ENCODE data around the gene PRSS12. TPM values are rescaled to one million over a fixed set of nuclear protein-coding genes. Genes with fewer than 3 reads are reported as not detected.
"Not testable (repeated sequence)": the region's sequence is repeated elsewhere in the genome, so short reads cannot be mapped to it uniquely, and the experiment has no call there.

PRSS12 gene
- total RNA-seq, 2 donors from 2014 or later: 0.23 to 0.48 TPM

- intact Hi-C loops (cut with DNase I): no loop called here
- DNase-seq (ENCODE audit: low spot score): no peak
These were observed 21.5 kb downstream of the PRSS12 start for GRCh38 chr4:118331352-118331751.

GRCh38 chr4:118329849-118330248 is 23.0 kb downstream of the PRSS12 start:
- DNase-seq (ENCODE audit: low spot score): no peak
- intact Hi-C loops (cut with DNase I): no loop called here

GRCh38 chr4:118327554-118328241 is 25.1 kb downstream of the PRSS12 start:
- intact Hi-C loops (cut with DNase I): no loop called here
- no peak for DNase-seq (ENCODE audit: low spot score)

- no peak for DNase-seq (ENCODE audit: low spot score)
- intact Hi-C loops (cut with DNase I): no loop called here
These were observed 26.2 kb downstream of the PRSS12 start for GRCh38 chr4:118326585-118326984.

- no peak for DNase-seq (ENCODE audit: low spot score)
- intact Hi-C loops (cut with DNase I): no loop called here
These were observed 27.4 kb downstream of the PRSS12 start for GRCh38 chr4:118325431-118325830.

- intact Hi-C loops (cut with DNase I): no loop called here
These were observed 29.8 kb downstream of the PRSS12 start for GRCh38 chr4:118322831-118323502.

GRCh38 chr4:118318931-118319330 is 33.9 kb downstream of the PRSS12 start:
- intact Hi-C loops (cut with DNase I): no loop called here
- no peak for DNase-seq (ENCODE audit: low spot score)

More at GRCh38 chr4:118322831-118323502, 29.8 kb downstream of the PRSS12 start:
- DNase-seq (ENCODE audit: low spot score): no peak

- intact Hi-C loops (cut with DNase I): no loop called here
- no peak for DNase-seq (ENCODE audit: low spot score)
These were observed 35.1 kb downstream of the PRSS12 start for GRCh38 chr4:118317691-118318090.

GRCh38 chr4:118314221-118314620 is 38.6 kb downstream of the PRSS12 start:
- intact Hi-C loops (cut with DNase I): no loop called here
- DNase-seq (ENCODE audit: low spot score): no peak

GRCh38 chr4:118313098-118313497 is 39.7 kb downstream of the PRSS12 start:
- no peak for DNase-seq (ENCODE audit: low spot score)
- intact Hi-C loops (cut with DNase I): no loop called here

- intact Hi-C loops (cut with DNase I): no loop called here
- no peak for DNase-seq (ENCODE audit: low spot score)
These were observed 44.3 kb downstream of the PRSS12 start for GRCh38 chr4:118308306-118309030.

- intact Hi-C loops (cut with DNase I): no loop called here
- no peak for DNase-seq (ENCODE audit: low spot score)
These were observed 45.2 kb downstream of the PRSS12 start for GRCh38 chr4:118307643-118308042.

- DNase-seq (ENCODE audit: low spot score); intact Hi-C loops (cut with DNase I): not testable (repeated sequence)
These were observed 53.2 kb downstream of the PRSS12 start for GRCh38 chr4:118299619-118300018.

- DNase-seq (ENCODE audit: low spot score): no peak
- intact Hi-C loops (cut with DNase I): no loop called here
These were observed 56.1 kb downstream of the PRSS12 start for GRCh38 chr4:118296729-118297128.

- intact Hi-C loops (cut with DNase I): no loop called here
- no peak for DNase-seq (ENCODE audit: low spot score)
These were observed 61.9 kb downstream of the PRSS12 start for GRCh38 chr4:118290951-118291350.

GRCh38 chr4:118289794-118290193 is 63.0 kb downstream of the PRSS12 start:
- no peak for DNase-seq (ENCODE audit: low spot score)
- intact Hi-C loops (cut with DNase I): no loop called here

- intact Hi-C loops (cut with DNase I): no loop called here
- no peak for DNase-seq (ENCODE audit: low spot score)
These were observed 64.9 kb downstream of the PRSS12 start for GRCh38 chr4:118287711-118288451.

GRCh38 chr4:118286685-118287084 is 66.1 kb downstream of the PRSS12 start:
- DNase-seq (ENCODE audit: low spot score): no peak
- intact Hi-C loops (cut with DNase I): no loop called here

- intact Hi-C loops (cut with DNase I): no loop called here
These were observed 66.9 kb downstream of the PRSS12 start for GRCh38 chr4:118285931-118286330.

GRCh38 chr4:118284169-118284568 is 68.6 kb downstream of the PRSS12 start:
- DNase-seq (ENCODE audit: low spot score): no peak
- intact Hi-C loops (cut with DNase I): no loop called here

More at GRCh38 chr4:118285931-118286330, 66.9 kb downstream of the PRSS12 start:
- DNase-seq (ENCODE audit: low spot score): no peak

All from posterior vena cava (tissue), 2 donors.